T-helper 1 cell (primary cell): Measurements from ENCODE around the gene VCP.
"Not testable (repeated sequence)": the region's sequence is repeated elsewhere in the genome, so short reads cannot be mapped to it uniquely, and the experiment has no call there.

Experiments
- DNase-seq, 5 donors: peaks; one replicate each; pipeline ENCODE4 v3.0.0-alpha.2; 2012 to 2020

The VCP gene

GRCh38 chr9:35059438-35059837 lies 13.0 kb downstream of the VCP start:
- no peak for DNase-seq

- no peak for DNase-seq
Observed at GRCh38 chr9:35057271-35057620, 15.2 kb downstream of the VCP start.

DNA sequence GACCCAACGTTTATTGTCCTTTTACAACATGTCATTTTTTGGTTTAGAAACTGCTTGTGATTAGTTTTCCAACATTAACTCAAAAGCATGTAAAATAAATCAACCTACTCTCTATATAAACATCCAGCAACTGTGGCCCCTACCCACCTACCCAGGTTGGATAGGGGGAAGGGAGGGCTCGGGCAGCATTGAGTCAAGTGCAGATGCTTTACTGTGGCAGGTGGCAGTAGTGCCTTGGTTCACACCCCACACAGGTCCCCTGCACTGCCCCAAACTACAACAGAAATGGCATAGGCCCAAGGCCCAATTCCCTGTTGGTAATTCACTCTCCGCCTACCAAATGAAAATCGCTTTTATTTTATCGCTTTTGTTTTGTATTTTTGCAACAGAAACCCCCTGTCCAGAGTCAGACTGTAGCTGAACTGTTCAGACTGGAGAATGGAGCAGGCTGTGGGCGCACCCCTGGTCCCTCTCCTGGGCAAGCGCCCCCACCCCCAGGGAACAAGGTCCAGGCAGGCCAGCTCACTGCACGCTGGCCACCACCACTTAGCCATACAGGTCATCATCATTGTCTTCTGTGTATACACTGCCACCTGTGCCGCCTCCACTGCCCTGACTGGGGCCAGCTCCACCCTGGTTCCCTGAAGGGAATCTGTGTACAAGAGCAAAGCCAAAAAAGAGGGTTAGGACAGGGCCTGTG lies 15.7 kb downstream of the VCP start:
- no peak for DNase-seq

- no peak for DNase-seq
Observed at GRCh38 chr9:35054871-35055644, 17.4 kb downstream of the VCP start.

DNA sequence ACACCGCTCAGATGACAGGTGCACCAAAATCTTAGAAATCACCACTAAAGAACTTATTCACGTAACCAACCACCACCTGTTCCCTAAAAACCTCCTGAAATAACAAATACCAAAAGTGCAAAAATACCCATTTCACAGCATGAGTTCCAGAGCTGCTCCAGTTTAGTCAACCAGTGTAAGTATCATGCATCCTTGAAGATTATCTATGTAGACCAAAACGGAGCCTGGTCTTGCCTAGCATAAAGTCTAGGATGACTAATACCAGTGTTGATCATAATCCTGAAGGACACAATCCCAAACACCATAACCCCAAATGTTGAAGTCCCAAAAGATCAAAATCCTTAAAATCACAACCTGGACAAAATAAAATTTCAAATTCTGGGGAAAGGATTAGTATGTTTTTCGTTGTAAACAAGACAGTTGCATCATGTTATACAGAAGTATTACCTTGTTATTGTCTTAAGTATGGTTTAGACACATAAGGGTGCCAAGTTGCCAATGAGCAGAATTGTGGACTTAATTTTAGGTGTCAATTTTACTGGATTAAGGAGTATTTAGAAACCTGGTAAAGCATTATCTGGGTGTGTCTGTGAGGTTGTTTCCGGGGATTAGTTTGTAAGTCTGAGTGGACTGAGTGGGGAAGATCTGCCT lies 18.1 kb downstream of the VCP start:
- DNase-seq: no peak

GRCh38 chr9:35051069-35051967 lies 21.1 kb downstream of the VCP start:
- peak in 4 of 5 donors; percentile 11 to 48 (median 25) for DNase-seq

DNA sequence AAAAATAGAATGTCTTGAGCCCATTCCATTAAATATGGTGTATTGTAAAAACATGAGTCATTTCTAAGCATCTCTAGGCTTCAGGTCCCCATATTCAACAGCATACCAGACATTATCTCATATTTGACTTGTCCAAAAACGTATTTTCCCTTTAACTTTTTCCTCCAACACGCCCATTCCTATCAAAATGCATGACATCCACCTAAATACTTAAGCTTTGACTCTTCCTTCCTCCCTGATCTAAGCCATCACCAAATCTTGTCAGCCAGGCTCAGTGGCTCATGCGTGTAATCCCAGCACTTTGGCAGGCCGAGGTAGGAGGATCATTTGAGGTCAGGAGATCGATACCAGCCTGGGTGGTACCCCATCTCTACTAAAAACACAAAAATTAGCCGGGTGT lies 23.9 kb downstream of the VCP start:
- no peak for DNase-seq

DNA sequence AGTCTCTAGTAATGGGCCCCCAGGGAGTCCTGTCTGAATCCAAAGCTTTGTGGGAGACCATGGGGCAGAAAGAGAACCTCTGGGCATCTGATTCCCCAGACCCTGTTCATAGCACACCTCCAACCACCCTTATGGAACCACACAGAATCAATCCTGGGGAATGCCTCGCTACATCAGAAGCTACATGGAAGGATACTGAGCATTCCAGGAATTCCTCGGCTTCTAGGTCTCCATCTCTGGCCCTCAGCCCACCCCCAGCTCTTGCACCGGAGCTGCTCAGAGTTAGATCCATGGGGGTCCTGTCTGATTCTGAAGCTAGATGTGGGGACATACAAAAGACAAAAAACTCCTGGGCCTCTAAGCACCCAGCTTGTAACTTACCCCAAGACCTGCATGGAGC lies 28.4 kb downstream of the VCP start:
- DNase-seq: no peak

DNA sequence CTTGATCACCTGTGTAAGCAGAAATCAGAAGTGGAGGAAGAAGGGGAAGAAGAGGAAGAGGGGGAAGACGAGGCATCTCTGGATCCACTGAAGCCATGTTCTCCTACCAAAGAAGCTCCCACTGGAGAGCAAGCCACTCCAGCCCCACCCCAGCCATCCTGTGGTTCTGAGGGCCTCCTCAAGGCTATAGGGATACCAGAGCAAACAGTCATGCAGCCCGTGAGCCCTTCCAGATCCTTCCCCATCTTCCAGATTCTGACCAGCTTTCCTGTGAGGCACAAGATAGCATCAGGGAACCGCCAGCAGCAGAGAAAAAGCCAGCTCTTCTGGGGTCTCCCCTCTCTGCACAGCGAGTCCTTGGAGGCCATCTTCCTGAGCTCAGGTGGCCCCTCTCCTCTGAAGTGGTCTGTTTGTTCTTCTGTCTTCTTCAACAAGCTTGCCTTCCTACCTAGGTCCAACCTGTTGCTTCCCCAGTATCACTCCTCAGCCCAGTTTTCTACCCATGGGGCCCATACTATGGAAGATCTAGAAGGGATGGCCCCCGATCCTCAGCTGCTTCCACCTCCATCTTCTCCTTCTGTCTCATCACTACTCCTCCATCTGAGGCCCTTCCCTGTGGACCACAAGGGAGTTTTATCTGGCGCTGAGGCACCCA lies 29.4 kb downstream of the VCP start:
- no peak for DNase-seq

GRCh38 chr9:35042081-35042604 lies 30.3 kb downstream of the VCP start:
- DNase-seq: no peak

- DNase-seq: peak in 4 of 5 donors; percentile 15 to 66 (median 20)
Observed at GRCh38 chr9:35035851-35036701, 36.3 kb downstream of the VCP start.

- no peak for DNase-seq
Observed at GRCh38 chr9:35033101-35033500, 39.3 kb downstream of the VCP start.

DNA sequence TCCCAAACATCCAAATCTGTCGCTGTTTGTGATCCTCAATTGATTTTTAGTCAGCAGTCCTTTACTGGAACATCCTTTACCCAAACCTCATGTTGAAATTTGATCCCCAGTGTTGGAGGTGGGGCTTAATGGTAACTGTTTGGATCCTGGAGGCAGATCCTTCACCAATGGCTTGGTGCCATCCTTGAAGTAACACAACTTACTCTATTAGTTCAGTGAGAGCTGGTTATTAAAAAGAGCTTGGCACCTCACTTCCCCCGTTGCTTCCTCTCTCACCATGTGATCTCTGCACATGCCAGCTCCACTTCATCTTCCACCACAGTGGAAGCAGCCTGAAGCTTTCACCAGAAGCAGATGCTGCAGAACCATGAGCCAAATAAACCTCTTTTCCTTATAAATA lies 42.6 kb downstream of the VCP start:
- DNase-seq: no peak

- DNase-seq: no peak
Observed at GRCh38 chr9:35029241-35029640, 43.2 kb downstream of the VCP start.

- no peak for DNase-seq
Observed at GRCh38 chr9:35028341-35028740, 44.1 kb downstream of the VCP start.

DNA sequence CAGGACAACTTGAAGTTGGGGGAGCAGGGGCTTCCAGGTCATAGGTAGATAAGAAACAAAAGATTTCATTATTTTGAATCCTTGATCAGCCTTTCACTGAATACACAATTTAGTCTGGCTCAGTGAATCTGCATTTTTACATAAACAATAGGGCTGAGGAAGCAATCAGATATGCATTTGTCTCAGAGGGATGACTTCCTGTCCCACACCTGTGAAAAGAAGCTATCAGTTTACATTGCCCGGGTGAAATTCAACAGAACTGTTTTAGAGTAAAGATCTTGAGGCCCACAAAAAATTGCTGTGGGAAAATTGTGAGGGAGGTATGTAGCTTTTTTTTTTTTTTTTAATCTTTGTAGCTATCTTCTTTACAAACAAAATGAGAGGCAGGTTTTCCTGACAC lies 44.6 kb downstream of the VCP start:
- DNase-seq: no peak

DNA sequence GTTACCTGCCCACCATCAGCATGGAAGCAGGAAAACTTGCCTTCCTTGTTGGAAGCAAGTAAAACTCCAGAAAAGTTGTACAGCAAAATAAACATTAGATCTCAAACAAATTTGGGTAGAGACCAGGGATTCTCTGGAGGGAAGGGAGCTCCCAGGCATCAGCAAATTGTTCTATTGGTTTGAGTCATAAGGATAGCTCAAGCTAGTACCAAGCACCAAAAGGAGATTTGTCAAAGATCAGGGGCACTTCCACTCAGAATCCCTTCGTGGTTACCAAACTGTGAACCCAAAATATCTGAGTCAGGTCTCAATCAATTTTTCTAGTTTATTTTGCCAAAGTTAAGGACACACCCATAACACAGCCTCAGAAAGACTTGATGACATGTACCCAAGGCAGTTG lies 45.1 kb downstream of the VCP start:
- no peak for DNase-seq

- DNase-seq: no peak
Observed at GRCh38 chr9:35026671-35027070, 45.8 kb downstream of the VCP start.

DNA sequence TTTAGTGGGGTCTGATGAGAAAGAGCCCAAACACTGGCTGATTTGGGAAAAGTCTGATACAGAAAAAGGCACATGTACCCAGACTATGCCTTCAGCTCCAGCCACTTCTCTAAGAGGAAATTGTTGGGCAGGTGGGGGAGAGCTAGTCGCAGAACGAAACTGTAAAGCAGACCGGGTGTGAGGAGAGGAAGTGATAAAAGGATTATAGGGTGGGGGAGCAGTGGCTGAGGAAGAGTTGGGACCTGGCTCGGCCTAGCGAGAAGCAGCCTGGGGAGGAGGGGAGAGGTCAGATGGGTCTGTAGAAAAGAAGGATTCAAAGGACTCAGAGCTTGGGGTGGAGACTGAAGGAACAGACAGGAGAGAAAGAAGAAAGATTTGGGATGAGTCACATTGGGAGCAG lies 49.0 kb downstream of the VCP start:
- not testable (repeated sequence) for DNase-seq

GRCh38 chr9:35014517-35014916 lies 57.9 kb downstream of the VCP start:
- DNase-seq: no peak

DNA sequence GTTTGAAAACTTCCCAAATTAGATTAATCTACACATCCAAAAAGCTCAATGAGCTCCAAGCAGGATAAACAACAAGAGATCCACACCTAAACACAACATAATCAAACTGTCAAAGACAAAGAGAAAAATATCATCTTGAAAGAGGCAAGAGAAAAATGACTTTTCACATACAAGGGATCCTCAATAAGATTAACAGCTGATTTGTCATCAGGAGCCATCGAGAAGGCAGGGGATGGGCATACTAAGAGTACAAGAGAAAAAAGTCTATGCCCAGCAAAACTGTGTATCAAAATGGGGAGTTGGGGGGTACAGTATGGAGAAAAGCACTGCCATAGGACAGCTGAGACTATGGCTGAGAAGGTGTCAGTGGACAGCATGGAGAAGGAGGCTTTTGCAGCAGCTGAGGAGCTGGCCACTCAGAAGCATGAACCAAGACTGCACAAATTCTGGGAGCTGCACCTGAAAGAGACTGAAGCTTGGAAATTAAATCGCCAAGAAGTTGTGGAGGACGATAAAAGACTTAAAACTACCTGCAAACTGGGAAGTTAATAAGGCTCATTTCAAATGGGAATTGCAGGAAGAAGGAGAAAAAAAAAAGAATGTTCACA lies 62.0 kb downstream of the VCP start:
- no peak for DNase-seq
